Suprapubic skin (tissue), 4 donors: ENCODE results near the gene SERPINB6. TPM values are rescaled to one million over a fixed set of nuclear protein-coding genes. Genes with fewer than 3 reads are reported as not detected.

ENCODE experiments used
- DNase-seq, 2 donors: peaks; one replicate each; pipeline ENCODE4 v3.0.0-alpha.2; 2019; ENCODE audit warnings: low spot score in 2 of 2
- H3K27ac ChIP-seq: fragments of 200-600 bp; sonication (generic); one replicate; pipeline ENCODE4 v1.5.1; 2019
- H3K27me3 ChIP-seq: fragments of 200-600 bp; sonication (generic); one replicate; pipeline ENCODE4 v1.5.1; 2019
- H3K36me3 ChIP-seq: fragments of 200-600 bp; sonication (generic); one replicate; pipeline ENCODE4 v1.5.1; 2019
- H3K4me1 ChIP-seq: fragments of 200-600 bp; sonication (generic); one replicate; pipeline ENCODE4 v1.5.1; 2019
- H3K4me3 ChIP-seq: fragments of 200-600 bp; sonication (generic); one replicate; pipeline ENCODE4 v1.5.1; 2019; ENCODE audit warnings: mild to moderate bottlenecking
- H3K9me3 ChIP-seq: fragments of 200-600 bp; sonication (generic); one replicate; pipeline ENCODE4 v1.5.1; 2019
- EP300 ChIP-seq: sonication (generic); formaldehyde crosslinking; IDR thresholded peaks from one replicate; pipeline ENCODE4 v1.6.1; 2017; ENCODE audit warnings: antibody characterized with exemption
- POLR2A ChIP-seq, 2 donors: fragments of 450-650 bp; IDR thresholded peaks; one replicate each; pipeline ENCODE4 v1.6.1; 2017; ENCODE audit warnings: antibody characterized with exemption in 2 of 2, mild to moderate bottlenecking in 2 of 2, moderate library complexity in 2 of 2
- POLR2AphosphoS5 ChIP-seq, 3 donors: sonication (generic); formaldehyde crosslinking; IDR thresholded peaks; one replicate each; pipeline ENCODE4 v1.6.1; 2017; ENCODE audit warnings: antibody characterized with exemption in 3 of 3
- WGBS: methylation state at CpG from one replicate; pipeline ENCODE4 v1.1.5; 2018; 5-methylcytosine and 5-hydroxymethylcytosine counted together
- total RNA-seq, 4 donors: library from RNA; depleted of rRNA; stranded (reverse); fragments of >200 nt; gene quantifications; one replicate each; pipeline ENCODE4 v1.1.0, GENCODE V29; 2016
- TF ChIP-seq, protein P1 (sequence below), 2 donors: fragments of 200-600 bp in 1 of 2; fragments of 450-650 bp in 1 of 2; sonication (generic) in 1 of 2; IDR thresholded peaks; one replicate each; pipeline ENCODE4 v1.5.1; 2016 to 2019; ENCODE audit warnings: antibody characterized with exemption in 2 of 2, mild to moderate bottlenecking in 1 of 2, moderate library complexity in 1 of 2

The SERPINB6 gene
- 10 to 100 TPM; 26.8 to 53.4 (median 36.8) TPM for total RNA-seq

DNA sequence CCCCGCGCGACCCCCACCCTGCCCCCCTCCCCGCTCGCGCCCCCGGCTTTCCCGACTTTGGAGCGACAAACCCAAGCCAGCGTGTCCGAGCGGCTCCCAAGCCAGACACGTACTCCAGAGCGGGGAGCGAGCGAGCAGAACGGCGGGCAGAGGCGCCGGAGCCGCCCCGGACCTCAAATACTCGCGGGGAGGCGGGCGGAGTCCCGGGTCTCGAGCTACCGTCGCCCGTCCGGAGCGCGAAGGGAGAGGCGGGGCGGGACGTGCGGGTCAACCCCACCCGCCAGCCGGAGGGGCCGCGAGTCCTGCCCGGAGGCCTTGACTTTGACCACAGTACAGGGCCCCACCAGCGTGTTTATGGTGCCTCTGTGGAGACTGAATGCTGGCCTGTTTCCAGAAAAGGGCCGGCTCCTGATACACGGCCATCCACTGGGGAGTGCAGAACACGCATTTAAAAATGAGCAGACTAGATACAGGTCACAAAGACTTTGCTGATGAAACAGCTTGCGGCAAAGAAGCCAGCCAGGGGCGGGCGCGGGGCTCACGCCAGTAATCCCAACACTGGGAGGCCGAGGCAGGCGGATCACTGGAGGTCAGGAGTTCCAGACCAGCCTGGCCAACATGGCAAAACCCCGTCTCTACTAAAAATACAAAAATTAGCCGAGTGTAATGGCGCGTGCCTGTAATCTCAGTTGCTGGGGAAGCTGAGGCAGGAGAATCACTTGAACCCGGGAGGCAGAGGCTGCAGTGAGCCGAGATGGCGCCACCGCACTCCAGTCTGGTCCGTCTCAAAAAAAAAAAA is at the start of gene SERPINB6:
TSS of gene SERPINB6 (minus strand) at position 148 of the 799 bp plus-strand sequence. CDS start 12,235 bp downstream, outside the sequence.
- DNase-seq, result peak; percentile 88 to 91
- H3K27me3 ChIP-seq, result no peaks in the 10 kb centered on the region
- no peaks in the 10 kb centered on the region for H3K9me3 ChIP-seq
- WGBS, result 8% methylated on average over 19 of the region's 63 CpGs
- no peak for TF ChIP-seq EP300
- TF ChIP-seq POLR2AphosphoS5 (IDR thresholded peaks at IDR 0.05), result peak in 2 of 3 donors; percentile 34 to 48
- peak in 1 of 2 donors; percentile 54 for TF ChIP-seq POLR2A (IDR thresholded peaks at IDR 0.05)
- H3K36me3 ChIP-seq, result no peaks in the 10 kb centered on the region
- H3K4me1 ChIP-seq, result peaks cover 10% of the 10 kb centered on the region
- H3K27ac ChIP-seq, result peak within 1 kb of the TSS; percentile 90
- H3K4me3 ChIP-seq, result peak within 1 kb of the TSS; percentile 76

GRCh38 chr6:3019749-3020320 is 48.5 kb upstream of the SERPINB6 start:
- TF ChIP-seq EP300, result no peak
- H3K27ac ChIP-seq, result no peak overlapping the region
- no peaks in the 10 kb centered on the region for H3K27me3 ChIP-seq
- peaks cover 32% of the 10 kb centered on the region for H3K4me1 ChIP-seq
- H3K9me3 ChIP-seq, result no peaks in the 10 kb centered on the region
- H3K4me3 ChIP-seq, result no peak overlapping the region
- DNase-seq, result no peak
- 91% methylated on average over 6 of the region's 6 CpGs for WGBS
- peaks cover 43% of the 10 kb centered on the region for H3K36me3 ChIP-seq

- TF ChIP-seq POLR2AphosphoS5 (IDR thresholded peaks at IDR 0.05) (no peak), EP300 (no peak), POLR2A (IDR thresholded peaks at IDR 0.05) (no peak)
- TF ChIP-seq, protein P1, sequence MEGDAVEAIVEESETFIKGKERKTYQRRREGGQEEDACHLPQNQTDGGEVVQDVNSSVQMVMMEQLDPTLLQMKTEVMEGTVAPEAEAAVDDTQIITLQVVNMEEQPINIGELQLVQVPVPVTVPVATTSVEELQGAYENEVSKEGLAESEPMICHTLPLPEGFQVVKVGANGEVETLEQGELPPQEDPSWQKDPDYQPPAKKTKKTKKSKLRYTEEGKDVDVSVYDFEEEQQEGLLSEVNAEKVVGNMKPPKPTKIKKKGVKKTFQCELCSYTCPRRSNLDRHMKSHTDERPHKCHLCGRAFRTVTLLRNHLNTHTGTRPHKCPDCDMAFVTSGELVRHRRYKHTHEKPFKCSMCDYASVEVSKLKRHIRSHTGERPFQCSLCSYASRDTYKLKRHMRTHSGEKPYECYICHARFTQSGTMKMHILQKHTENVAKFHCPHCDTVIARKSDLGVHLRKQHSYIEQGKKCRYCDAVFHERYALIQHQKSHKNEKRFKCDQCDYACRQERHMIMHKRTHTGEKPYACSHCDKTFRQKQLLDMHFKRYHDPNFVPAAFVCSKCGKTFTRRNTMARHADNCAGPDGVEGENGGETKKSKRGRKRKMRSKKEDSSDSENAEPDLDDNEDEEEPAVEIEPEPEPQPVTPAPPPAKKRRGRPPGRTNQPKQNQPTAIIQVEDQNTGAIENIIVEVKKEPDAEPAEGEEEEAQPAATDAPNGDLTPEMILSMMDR (IDR thresholded peaks at IDR 0.05), result no peak
- Histone ChIP-seq H3K4me3 (no peak overlapping the region), H3K4me1 (peaks cover 24% of the 10 kb centered on the region), H3K9me3 (no peaks in the 10 kb centered on the region), H3K27ac (no peak overlapping the region), H3K36me3 (peaks cover 50% of the 10 kb centered on the region), H3K27me3 (no peaks in the 10 kb centered on the region)
- WGBS, result 61% methylated on average over 1 of the region's 1 CpG
- no peak for DNase-seq
These were observed 47.7 kb upstream of the SERPINB6 start for GRCh38 chr6:3019065-3019464.

- Histone ChIP-seq H3K27ac (no peak overlapping the region), H3K27me3 (no peaks in the 10 kb centered on the region), H3K9me3 (no peaks in the 10 kb centered on the region), H3K4me1 (peaks cover 11% of the 10 kb centered on the region), H3K4me3 (no peak overlapping the region), H3K36me3 (peaks cover 59% of the 10 kb centered on the region)
- 81% methylated on average over 5 of the region's 9 CpGs for WGBS
- DNase-seq, result no peak
- TF ChIP-seq POLR2AphosphoS5 (IDR thresholded peaks at IDR 0.05) (no peak), EP300 (no peak), POLR2A (IDR thresholded peaks at IDR 0.05) (no peak)
- TF ChIP-seq, protein P1 (IDR thresholded peaks at IDR 0.05), result no peak
These were observed 45.9 kb upstream of the SERPINB6 start for GRCh38 chr6:3017304-3017703.

GRCh38 chr6:3016473-3017280 is 45.3 kb upstream of the SERPINB6 start:
- peaks cover 6% of the 10 kb centered on the region for H3K4me1 ChIP-seq
- H3K9me3 ChIP-seq, result no peaks in the 10 kb centered on the region
- no peak overlapping the region for H3K27ac ChIP-seq
- no peaks in the 10 kb centered on the region for H3K27me3 ChIP-seq
- TF ChIP-seq EP300 (no peak), POLR2AphosphoS5 (IDR thresholded peaks at IDR 0.05) (no peak), POLR2A (IDR thresholded peaks at IDR 0.05) (no peak)
- TF ChIP-seq, protein P1 (IDR thresholded peaks at IDR 0.05), result no peak
- no peak overlapping the region for H3K4me3 ChIP-seq
- H3K36me3 ChIP-seq, result peaks cover 65% of the 10 kb centered on the region
- DNase-seq, result no peak
- 97% methylated on average over 17 of the region's 17 CpGs for WGBS

- no peak overlapping the region for H3K27ac ChIP-seq
- TF ChIP-seq POLR2A (IDR thresholded peaks at IDR 0.05), result no peak
- TF ChIP-seq POLR2AphosphoS5 (IDR thresholded peaks at IDR 0.05), result no peak
- TF ChIP-seq EP300, result no peak
- TF ChIP-seq, protein P1 (IDR thresholded peaks at IDR 0.05), result no peak
- H3K4me3 ChIP-seq, result no peak overlapping the region
- H3K36me3 ChIP-seq, result peaks cover 74% of the 10 kb centered on the region
- peaks cover 4% of the 10 kb centered on the region for H3K4me1 ChIP-seq
- 83% methylated on average over 9 of the region's 10 CpGs for WGBS
- no peaks in the 10 kb centered on the region for H3K9me3 ChIP-seq
- DNase-seq, result no peak
- no peaks in the 10 kb centered on the region for H3K27me3 ChIP-seq
These were observed 43.8 kb upstream of the SERPINB6 start for GRCh38 chr6:3015144-3015543.
